GM10248 (cell line): ENCODE results near the gene SDC3.

Experiments used
- CTCF ChIA-PET: fragments of 300-600 bp; sonication (Branson Sonifier 250); formaldehyde crosslinking; extraction: SDS; loops from one replicate; lab custom pipeline; 2021; ENCODE audit warnings: antibody characterized with exemption; lab: Yijun Ruan, JAX
- POLR2A ChIA-PET: fragments of 350-650 bp; sonication (Branson Sonifier 250); formaldehyde crosslinking; extraction: SDS; loops from one replicate; lab custom pipeline; 2020; ENCODE audit warnings: antibody characterized with exemption; lab: Yijun Ruan, JAX
- DNase-seq: peaks from one replicate; pipeline ENCODE4 v3.0.0; 2012; ENCODE audit errors: extremely low spot score
- TF ChIP-seq, protein P1 (sequence below): IDR thresholded peaks from 2 replicates; pipeline ENCODE4 v1.5.1; 2012; ENCODE audit warnings: mild to moderate bottlenecking, low read depth; ENCODE audit errors: extremely low read depth, missing control alignments, control extremely low read depth

Gene SDC3

GRCh38 chr1:30929944-30930525 lies 21.5 kb upstream of the SDC3 start:
- TF ChIP-seq, protein P1, sequence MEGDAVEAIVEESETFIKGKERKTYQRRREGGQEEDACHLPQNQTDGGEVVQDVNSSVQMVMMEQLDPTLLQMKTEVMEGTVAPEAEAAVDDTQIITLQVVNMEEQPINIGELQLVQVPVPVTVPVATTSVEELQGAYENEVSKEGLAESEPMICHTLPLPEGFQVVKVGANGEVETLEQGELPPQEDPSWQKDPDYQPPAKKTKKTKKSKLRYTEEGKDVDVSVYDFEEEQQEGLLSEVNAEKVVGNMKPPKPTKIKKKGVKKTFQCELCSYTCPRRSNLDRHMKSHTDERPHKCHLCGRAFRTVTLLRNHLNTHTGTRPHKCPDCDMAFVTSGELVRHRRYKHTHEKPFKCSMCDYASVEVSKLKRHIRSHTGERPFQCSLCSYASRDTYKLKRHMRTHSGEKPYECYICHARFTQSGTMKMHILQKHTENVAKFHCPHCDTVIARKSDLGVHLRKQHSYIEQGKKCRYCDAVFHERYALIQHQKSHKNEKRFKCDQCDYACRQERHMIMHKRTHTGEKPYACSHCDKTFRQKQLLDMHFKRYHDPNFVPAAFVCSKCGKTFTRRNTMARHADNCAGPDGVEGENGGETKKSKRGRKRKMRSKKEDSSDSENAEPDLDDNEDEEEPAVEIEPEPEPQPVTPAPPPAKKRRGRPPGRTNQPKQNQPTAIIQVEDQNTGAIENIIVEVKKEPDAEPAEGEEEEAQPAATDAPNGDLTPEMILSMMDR, result no peak

GRCh38 chr1:30929135-30929889 lies 20.8 kb upstream of the SDC3 start:
- CTCF ChIA-PET, result interaction anchor here (0.6 to 18.3 kb wide), 27 partner anchors 9 to 210 kb away, joined by 3 to 245 read pairs (median 4); no protein-coding TSS in a partner anchor
- TF ChIP-seq, protein P1, result peak; percentile 76
- peak; percentile 68 for DNase-seq
- POLR2A ChIA-PET, result no interaction called here

More at GRCh38 chr1:30929944-30930525, 21.5 kb upstream of the SDC3 start:
- no peak for DNase-seq
- ChIA-PET POLR2A (no interaction called here), CTCF (interaction anchor here (0.6 to 18.3 kb wide), 9 partner anchors 8 to 211 kb away, joined by 3 to 245 read pairs (median 5); no protein-coding TSS in a partner anchor)

GRCh38 chr1:30928789-30929134 lies 20.2 kb upstream of the SDC3 start:
- POLR2A ChIA-PET, result interaction anchor here (0.8 kb wide), 1 partner anchor 42 kb away, joined by 4 read pairs; no protein-coding TSS in a partner anchor
- CTCF ChIA-PET, result interaction anchor here (0.8 to 18.3 kb wide), 27 partner anchors 9 to 209 kb away, joined by 3 to 245 read pairs (median 4); no protein-coding TSS in a partner anchor
- DNase-seq, result no peak
- TF ChIP-seq, protein P1, result no peak

DNA sequence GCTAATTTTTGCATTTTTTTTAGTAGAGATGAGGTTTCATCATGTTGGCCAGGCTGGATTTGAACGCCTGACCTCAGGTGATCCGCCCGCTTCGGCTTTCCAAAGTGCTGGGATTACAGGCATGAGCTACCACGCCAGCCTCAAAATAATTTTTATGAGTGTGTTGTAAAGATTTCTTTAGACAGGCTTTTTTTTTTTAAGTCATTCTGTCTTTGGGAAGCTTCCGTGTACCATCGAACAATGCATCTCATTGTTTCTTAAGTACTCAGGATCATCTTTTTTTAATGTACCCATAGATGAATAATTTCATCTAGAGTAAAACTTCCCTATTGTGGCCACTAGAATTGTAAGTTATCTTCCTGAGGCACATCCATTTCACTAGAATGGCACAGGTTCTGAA lies 19.6 kb upstream of the SDC3 start:
- ChIA-PET POLR2A (interaction anchor here (0.8 kb wide), 1 partner anchor 42 kb away, joined by 4 read pairs; no protein-coding TSS in a partner anchor), CTCF (interaction anchor here (0.7 to 18.3 kb wide), 26 partner anchors 9 to 209 kb away, joined by 3 to 245 read pairs (median 4); no protein-coding TSS in a partner anchor)
- no peak for DNase-seq
- TF ChIP-seq, protein P1, result no peak

- ChIA-PET CTCF (interaction anchor here (1.4 to 18.3 kb wide), 6 partner anchors 8 to 145 kb away, joined by 5 to 245 read pairs (median 22); no protein-coding TSS in a partner anchor), POLR2A (no interaction called here)
- TF ChIP-seq, protein P1, result no peak
- DNase-seq, result no peak
Observed at GRCh38 chr1:30927448-30927847, 18.9 kb upstream of the SDC3 start.

DNA sequence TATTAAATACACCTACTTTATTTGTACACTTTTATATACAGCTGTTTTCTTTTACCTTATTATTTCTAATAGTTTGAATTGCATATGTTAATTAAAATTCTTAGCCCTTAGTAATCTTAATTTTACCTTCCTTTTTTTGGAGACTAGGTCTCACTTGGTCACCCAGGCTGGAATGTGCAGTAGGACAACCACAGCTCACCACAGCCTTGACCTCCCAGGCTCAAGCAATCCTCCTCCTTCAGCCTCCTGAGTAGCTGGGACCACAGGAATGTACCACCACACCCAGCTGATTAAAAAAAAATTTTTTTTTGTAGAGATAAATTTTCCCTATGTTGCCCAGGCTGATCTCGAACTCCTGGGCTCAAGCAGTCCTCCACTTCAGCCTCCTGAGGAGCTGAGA lies 15.0 kb upstream of the SDC3 start:
- TF ChIP-seq, protein P1, result no peak
- POLR2A ChIA-PET, result no interaction called here
- CTCF ChIA-PET, result interaction anchor here (1.0 to 18.3 kb wide), 4 partner anchors 11 to 205 kb away, joined by 4 to 245 read pairs (median 21); no protein-coding TSS in a partner anchor
- DNase-seq, result no peak
